Measurements from ENCODE around the gene LAGE3. TPM values are rescaled to one million over a fixed set of nuclear protein-coding genes. Genes with fewer than 3 reads are reported as not detected.

Gene LAGE3
- total RNA-seq, 2 donors from 2014 or later: 44.9 to 46.0 TPM

DNA sequence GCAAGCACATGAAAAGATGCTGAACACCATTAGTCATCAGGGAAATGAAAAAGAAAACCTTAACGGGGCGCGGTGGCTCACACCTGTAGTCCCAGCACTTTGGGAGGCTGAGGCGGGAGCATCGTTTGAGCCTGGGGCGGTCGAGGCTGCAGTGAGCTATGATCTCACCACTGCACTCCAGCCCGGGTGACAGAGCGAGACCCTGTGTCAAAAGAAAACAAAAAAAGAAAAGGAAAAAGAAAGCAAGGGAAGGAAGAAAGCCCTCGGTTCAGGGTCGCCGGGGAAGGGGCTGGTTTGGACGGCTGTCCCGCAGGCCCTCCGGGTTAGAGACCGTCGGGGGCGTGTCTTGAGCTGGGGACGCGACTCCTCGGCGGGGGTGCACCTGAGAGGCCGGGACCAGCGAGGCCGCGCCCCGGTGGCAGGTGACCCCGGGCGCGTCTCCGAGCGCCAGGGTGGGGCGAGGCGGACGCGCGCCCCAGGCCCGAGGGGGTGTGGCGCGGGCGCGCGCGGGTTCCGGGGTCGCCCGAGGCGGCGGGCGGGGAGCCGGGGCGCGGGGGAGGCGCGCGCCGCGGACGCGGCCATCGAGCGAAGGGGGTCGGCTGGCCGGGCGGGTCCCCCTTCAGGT is 21.5 kb downstream of the LAGE3 start:
- Mint-ChIP-seq H3K27ac (peak overlapping the region; percentile 85 to 97), H3K36me3 (peaks cover 5 to 7% of the 10 kb centered on the region in 2 donors), H3K9me3 (no peaks in the 10 kb centered on the region)
- ATAC-seq (peak; percentile 69 to 78), DNase-seq (ENCODE audit: low spot score in 2 of 2) (peak in 1 of 2 donors; percentile 50)

DNA sequence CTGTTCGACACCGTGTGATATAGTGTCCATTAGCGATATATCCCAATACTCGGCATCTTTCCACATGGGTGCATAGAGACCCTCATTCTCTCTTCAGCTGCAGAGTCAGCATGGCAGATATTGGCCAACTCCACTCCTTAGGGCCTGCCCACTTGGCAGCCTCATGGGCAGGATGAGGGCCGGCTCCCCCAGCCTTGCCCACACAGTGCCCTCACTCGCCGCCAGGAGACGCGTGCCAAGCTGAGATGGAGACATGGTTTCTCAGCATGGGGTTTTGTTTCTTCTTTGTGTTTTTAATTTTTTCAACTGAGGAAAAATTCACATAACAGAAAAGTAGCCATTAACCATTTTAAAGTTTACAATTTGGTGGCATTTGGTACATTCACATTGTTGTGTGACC is 26.3 kb downstream of the LAGE3 start:
- no peaks in the 10 kb centered on the region for H3K9me3 Mint-ChIP-seq
- no peak for DNase-seq (ENCODE audit: low spot score in 2 of 2)
- peaks cover 5 to 7% of the 10 kb centered on the region in 2 donors for H3K36me3 Mint-ChIP-seq
- no peak overlapping the region for H3K27ac Mint-ChIP-seq
- ATAC-seq: no peak

DNA sequence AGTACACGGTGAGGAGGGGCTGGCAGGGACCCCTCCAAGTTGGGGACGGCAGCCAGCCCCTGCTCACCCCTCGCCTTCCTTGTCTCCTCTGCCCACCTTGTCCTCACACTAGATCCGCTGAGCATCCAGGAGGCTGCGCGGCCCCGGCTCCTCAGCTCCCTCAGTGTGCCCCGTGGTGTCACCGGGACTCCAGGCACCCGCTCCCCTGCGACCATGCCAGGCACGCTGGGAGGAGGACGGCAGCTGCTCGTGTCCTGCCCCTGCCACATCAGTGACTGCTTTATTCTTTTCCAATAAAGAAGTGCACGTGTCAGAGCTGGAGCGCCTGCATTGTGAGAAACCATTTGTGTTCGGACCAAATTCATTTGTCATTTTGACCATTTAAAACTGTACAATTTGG is 28.8 kb downstream of the LAGE3 start:
- DNase-seq (ENCODE audit: low spot score in 2 of 2) (no peak), ATAC-seq (no peak)
- H3K27ac Mint-ChIP-seq: no peak overlapping the region
- H3K36me3 Mint-ChIP-seq: peaks cover 0 to 6% of the 10 kb centered on the region in 2 donors
- no peaks in the 10 kb centered on the region for H3K9me3 Mint-ChIP-seq

DNA sequence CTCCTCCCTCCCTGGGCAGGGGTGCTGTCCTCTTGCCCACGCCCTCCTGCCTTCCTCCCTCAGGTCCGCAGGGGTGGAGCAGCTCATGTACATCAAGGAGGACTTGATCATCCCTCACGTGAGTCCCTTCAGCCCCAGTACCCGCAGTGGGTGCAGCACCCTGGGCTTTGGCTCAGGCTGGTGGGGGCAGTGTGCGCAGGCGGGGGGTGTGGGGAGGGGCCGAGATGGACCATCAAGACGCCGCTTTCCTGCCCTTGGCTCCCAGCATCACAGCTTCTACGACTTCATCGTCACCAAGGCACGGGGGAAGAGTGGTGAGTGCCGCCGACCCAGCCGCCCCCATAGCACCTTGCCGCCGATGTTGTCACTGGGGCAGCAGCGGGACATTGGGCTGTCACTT is 29.5 kb downstream of the LAGE3 start:
- Mint-ChIP-seq H3K36me3 (peaks cover 0 to 6% of the 10 kb centered on the region in 2 donors), H3K27ac (no peak overlapping the region), H3K9me3 (no peaks in the 10 kb centered on the region)
- no peak for DNase-seq (ENCODE audit: low spot score in 2 of 2)
- no peak for ATAC-seq

DNA sequence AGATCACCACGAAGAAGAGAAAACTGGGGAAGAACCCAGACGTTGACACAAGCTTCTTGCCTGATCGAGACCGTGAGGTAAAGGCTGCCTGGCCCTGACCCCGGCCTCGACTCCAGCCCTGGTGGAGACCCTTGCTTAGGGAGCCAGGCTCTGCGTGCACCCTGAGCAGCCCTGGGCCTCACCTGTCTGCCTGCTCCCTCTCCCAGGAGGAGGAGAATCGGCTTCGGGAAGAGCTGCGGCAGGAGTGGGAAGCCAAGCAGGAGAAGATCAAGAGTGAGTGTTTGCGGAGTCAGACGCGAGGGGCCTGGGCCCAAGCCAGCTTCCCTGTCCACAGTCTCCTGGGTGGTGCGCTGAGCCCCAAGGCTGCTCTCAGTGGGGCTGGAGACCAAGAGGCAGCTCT is 30.6 kb downstream of the LAGE3 start:
- H3K27ac Mint-ChIP-seq: no peak overlapping the region
- ATAC-seq (no peak), DNase-seq (ENCODE audit: low spot score in 2 of 2) (no peak)
- peaks cover 0 to 6% of the 10 kb centered on the region in 2 donors for H3K36me3 Mint-ChIP-seq
- H3K9me3 Mint-ChIP-seq: no peaks in the 10 kb centered on the region

DNA sequence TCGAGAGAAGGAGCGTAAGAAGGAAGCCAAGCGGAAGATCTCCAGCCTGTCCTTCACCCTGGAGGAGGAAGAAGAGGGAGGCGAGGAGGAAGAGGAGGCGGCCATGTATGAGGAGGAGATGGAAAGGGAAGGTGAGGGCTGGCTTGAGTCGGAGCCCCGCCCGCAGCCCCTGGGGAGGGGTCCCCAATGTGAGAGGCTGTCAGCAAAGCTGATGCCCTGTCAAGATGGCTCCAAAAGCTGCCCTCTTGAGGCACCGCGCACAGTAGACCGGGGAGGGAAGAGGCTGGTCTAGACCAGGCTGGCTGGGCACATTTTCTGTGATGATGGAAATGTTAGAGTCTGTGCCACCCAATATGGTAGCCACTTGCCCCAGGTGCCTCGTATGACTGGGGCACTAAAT is 32.7 kb downstream of the LAGE3 start:
- Mint-ChIP-seq H3K9me3 (no peaks in the 10 kb centered on the region), H3K36me3 (peaks cover 0 to 6% of the 10 kb centered on the region in 2 donors), H3K27ac (peak overlapping the region; percentile 72 to 78)
- DNase-seq (ENCODE audit: low spot score in 2 of 2) (no peak), ATAC-seq (no peak)

DNA sequence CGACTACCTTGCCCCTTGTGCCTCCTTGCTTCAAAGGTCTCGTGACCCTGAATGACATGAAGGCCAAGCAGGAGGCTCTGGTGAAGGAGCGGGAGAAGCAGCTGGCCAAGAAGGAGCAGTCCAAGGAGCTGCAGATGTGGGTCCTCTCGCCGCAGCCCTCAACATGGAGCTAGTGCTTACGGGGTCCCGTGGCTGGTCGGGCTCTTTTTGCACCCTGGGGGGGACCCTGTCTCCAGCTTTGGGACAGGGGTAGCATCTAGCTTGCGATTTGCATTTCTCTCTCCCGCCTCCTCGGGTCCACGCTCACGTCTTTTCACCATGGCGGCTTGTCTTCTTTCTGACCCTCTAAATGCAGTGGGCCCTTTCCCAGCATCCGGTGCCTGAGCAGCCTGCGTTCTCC is 33.3 kb downstream of the LAGE3 start:
- ATAC-seq (no peak), DNase-seq (ENCODE audit: low spot score in 2 of 2) (no peak)
- peak overlapping the region in 1 of 2 donors; percentile 78 for H3K27ac Mint-ChIP-seq
- H3K36me3 Mint-ChIP-seq: peaks cover 0 to 6% of the 10 kb centered on the region in 2 donors
- H3K9me3 Mint-ChIP-seq: no peaks in the 10 kb centered on the region

DNA sequence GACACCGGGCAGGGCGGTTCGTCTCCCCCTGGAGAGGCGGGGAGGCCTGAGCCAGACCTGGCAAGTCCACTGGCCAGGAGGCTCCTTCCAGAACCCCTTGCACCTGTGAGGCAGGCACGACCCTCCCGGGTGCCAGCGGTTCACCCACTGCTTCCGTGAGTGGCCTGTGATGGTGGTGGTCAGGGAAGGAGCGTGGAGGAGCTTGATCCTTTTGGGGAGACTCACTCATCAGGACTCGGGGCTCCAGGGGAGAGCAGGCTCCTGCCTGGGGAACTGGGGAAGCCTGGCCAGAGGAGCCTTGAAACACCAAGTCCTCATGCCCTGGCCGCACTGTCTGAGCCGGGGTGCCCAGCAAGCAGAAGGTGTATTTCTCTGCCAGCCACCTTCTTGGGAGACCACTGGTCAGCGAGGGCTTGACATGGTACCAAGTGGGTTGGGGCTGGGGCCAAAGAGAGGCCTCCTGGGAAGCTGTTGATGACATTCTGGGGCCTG is 34.3 kb downstream of the LAGE3 start:
- Mint-ChIP-seq H3K36me3 (peaks cover 0 to 6% of the 10 kb centered on the region in 2 donors), H3K9me3 (no peaks in the 10 kb centered on the region), H3K27ac (no peak overlapping the region)
- ATAC-seq: peak in 1 of 2 donors; percentile 2
- no peak for DNase-seq (ENCODE audit: low spot score in 2 of 2)

DNA sequence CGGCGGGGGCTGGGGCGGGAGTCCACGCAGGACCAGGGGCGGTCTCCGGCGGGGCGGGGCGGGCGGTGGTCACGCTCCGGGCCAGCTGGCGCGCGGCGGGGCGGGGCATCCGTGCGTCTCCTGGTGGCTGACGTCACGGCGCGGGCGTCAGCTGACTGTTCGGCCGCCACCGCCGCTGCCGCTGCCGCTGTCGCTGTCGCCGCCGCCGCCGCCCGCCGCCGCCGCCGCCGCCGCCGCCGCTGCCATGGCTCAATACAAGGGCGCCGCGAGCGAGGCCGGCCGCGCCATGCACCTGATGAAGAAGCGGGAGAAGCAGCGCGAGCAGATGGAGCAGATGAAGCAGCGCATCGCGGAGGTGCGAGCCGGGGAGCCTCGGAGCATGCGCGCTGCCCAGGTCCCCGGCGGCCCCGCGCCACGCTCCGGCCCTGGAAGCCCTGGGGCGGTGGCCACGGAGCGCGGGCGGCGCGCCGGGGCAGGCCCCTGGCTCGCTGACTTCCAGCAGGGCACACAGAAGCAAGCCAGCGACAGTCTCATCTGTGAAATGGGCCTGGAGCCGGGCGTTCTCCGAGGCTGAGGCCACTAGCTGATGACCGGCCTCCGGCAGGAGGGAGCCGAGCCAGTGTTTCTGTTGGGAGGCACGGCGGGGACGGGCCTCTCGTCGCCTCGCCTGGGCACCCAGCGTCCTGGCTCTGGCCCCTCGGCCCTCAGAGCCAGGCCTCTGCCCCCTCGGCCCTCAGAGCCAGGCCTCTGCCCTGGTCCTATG is 34.9 kb downstream of the LAGE3 start, which contains the start of gene FAM50A:
FAM50A (plus strand) TSS at position 150 of the 763 bp plus-strand sequence; CDS start at position 245, 95 bp downstream.
- peaks cover 0 to 6% of the 10 kb centered on the region in 2 donors for H3K36me3 Mint-ChIP-seq
- ATAC-seq (peak; percentile 93 to 96), DNase-seq (ENCODE audit: low spot score in 2 of 2) (peak; percentile 70)
- peak within 1 kb of the TSS; percentile 68 to 80 for H3K27ac Mint-ChIP-seq
- H3K9me3 Mint-ChIP-seq: no peaks in the 10 kb centered on the region

DNA sequence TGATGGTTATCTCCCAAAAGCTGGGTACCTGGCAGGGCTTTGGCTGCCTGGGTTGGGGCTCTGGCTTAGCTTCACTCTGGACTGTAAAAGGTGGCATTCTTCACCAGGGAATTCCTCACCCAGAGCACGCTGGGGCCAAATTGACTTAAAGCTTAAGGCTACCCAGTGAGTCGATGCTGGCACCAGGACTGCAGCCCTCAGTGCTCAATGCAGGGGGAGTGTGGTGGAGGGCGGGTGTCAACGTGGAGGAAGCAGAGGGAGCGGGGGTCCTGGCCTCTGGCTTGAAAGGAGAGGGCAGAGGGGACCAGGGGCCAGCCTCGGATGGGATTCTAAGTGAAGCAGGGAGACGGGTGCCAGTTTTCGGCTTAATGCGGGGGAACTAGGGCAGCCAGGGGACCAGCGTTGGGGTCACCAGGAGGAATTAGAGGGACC is 35.6 kb downstream of the LAGE3 start:
- DNase-seq (ENCODE audit: low spot score in 2 of 2) (no peak), ATAC-seq (peak; percentile 6 to 14)
- H3K27ac Mint-ChIP-seq: peak overlapping the region; percentile 68 to 80
- no peaks in the 10 kb centered on the region for H3K9me3 Mint-ChIP-seq
- H3K36me3 Mint-ChIP-seq: peaks cover 0 to 6% of the 10 kb centered on the region in 2 donors

DNA sequence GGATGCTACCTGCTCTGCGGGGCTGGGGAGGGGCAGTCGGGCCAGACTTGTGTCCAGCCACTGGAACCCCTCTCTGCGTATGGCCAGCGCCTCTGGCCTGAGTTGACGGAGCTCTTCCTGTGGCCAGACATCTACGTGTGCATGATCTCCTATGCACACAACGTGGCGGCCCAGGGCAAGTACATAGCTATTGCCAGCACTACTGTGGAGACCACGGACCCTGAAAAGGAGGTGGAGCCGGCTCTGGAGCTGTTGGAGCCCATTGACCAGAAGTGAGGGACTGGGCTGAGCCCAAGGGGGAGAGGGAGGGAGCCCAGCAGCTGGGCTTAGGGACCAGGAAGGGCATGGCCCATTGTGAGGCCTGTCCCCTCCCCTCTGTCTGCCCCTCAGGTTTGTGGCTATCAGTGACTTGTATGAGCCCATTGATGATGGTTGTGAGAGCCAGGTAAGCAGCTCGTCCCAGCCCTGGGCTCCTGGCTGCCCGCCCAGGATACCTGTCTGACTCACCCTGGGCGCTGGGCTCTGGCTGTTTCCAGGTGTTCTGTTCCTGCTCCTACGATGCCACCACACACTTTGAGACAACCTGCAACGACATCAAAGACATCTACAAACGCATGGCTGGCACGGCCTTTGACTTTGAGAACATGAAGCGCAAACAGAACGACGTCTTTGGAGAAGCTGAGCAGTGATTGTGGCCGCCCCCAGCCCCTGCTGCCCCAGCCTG is 36.9 kb downstream of the LAGE3 start:
- no peak for DNase-seq (ENCODE audit: low spot score in 2 of 2)
- peaks cover 0 to 13% of the 10 kb centered on the region in 2 donors for H3K36me3 Mint-ChIP-seq
- no peak overlapping the region for H3K27ac Mint-ChIP-seq
- ATAC-seq: no peak
- H3K9me3 Mint-ChIP-seq: no peaks in the 10 kb centered on the region

DNA sequence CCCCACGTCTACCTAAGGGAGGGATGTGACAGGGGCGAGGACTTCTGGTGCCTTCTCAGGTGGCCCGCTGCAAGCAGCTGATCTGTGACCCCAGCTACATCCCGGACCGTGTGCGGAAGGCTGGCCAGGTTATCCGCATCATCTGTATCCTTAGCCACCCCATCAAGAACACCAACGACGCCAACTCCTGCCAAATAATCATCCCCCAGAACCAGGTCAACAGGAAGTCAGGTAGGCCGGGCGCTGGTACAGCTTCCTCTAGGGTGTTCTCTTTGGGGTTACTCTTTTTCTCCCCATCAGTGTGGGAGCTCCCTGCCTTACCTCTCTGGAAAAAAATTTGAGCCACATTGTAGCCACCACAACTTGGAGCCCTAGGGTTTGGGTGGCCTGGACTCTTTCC is 37.5 kb downstream of the LAGE3 start:
- DNase-seq (ENCODE audit: low spot score in 2 of 2): no peak
- H3K27ac Mint-ChIP-seq: no peak overlapping the region
- no peak for ATAC-seq

DNA sequence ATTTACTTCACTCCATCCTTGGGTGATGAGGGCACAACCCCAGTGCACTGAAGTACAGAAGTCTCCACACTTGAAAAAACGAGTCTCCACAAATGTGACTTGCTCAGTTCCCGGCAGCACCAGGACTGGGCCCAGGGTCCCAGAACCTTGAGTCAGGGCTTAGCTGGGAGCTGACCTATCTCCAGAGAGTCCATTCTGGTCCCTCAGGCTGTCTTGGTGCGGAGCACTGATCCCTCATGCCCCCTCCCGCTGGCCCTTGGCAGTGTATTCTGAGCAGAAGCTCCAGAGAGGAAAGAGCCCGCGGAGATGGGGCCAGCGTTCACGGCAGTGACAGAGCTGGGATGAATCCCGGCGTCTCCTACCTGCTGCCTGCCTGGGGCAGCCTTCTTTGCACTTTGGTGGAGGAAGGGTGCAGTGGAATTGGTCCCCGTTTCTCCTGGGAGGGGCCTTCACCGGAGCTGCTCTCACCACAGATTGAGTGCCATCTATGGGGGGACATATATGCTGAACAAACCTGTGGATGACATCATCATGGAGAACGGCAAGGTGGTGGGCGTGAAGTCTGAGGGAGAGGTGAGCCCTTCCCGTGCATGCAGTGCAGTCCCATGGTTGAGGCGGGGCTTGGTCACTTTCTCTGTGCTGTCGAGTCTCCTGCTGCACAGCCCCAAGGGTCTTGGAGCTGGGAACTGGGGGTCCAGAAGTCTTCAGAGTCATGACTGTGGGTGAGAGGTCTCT is 38.3 kb downstream of the LAGE3 start:
- ATAC-seq: no peak
- Mint-ChIP-seq H3K9me3 (no peaks in the 10 kb centered on the region), H3K36me3 (peaks cover 0 to 15% of the 10 kb centered on the region in 2 donors), H3K27ac (no peak overlapping the region)
- DNase-seq (ENCODE audit: low spot score in 2 of 2): no peak

More for the DNA sequence above, 37.5 kb downstream of the LAGE3 start:
- Mint-ChIP-seq H3K36me3 (peaks cover 0 to 9% of the 10 kb centered on the region in 2 donors), H3K9me3 (no peaks in the 10 kb centered on the region)

DNA sequence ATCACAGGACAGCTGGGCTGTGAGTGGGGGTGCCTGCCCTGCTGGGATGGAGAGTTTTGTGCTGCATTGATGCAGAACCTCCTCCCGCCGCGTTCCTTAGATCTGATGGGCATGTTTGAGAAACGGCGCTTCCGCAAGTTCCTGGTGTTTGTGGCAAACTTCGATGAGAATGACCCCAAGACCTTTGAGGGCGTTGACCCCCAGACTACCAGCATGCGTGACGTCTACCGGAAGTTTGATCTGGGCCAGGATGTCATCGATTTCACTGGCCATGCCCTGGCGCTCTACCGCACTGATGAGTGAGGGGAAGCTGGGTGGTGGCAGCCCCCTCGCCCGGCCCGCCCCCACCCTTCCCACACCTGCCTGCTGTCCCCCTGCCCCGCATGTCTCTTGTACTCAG is 39.2 kb downstream of the LAGE3 start:
- Mint-ChIP-seq H3K36me3 (peaks cover 0 to 15% of the 10 kb centered on the region in 2 donors), H3K9me3 (no peaks in the 10 kb centered on the region), H3K27ac (no peak overlapping the region)
- DNase-seq (ENCODE audit: low spot score in 2 of 2): no peak
- no peak for ATAC-seq

DNA sequence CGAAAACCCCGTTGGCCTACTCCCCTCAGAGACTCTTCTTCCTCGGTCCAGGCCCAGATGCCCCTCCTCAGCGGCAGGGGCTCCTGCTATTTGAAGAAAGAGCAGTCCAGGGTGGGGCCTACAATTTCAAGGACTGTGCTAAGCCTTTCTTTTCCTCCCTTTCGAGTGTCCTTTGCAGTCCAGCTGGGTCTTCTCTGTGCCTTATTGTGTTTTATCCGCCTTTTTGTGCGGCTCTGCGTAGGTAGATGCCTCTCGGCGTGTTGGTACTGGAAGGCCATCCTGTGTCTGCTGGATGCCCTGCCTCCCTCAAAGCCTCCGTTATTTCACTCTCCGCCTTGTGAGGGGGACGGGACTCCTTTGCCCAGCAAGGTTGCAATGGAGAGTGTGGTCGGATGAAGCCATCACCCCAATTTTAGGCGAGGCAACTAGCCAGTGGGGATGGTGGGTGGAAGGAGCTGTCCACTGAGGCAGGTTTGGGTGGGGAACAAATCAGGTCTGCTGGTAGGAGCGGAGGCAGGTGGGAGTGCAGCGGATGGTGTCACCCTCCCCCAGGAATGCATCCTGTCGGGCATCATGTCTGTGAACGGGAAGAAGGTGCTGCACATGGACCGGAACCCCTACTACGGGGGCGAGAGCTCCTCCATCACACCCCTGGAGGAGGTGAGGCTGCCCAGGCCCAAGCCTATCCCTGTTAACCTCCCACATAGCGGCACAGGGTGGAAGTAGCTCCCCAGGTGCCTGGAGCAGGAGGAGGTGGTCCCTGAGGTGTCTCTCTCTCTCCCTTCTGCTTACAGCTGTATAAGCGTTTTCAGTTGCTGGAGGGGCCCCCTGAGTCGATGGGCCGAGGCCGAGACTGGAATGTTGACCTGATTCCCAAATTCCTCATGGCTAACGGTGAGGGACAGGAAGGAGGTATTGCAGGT is 40.8 kb downstream of the LAGE3 start:
- ATAC-seq (no peak), DNase-seq (ENCODE audit: low spot score in 2 of 2) (no peak)
- H3K36me3 Mint-ChIP-seq: peaks cover 0 to 15% of the 10 kb centered on the region in 2 donors

More for the DNA sequence above, 40.8 kb downstream of the LAGE3 start:
- no peaks in the 10 kb centered on the region for H3K9me3 Mint-ChIP-seq
- H3K27ac Mint-ChIP-seq: peak overlapping the region; percentile 86 to 90

All from activated naive CD4-positive, alpha-beta T cell treated with anti-CD3 and anti-CD28 coated beads, Interleukin-2, amount 50 U/mL, for 72 hours (primary cell).